ENCODE data around the gene TC2N. TPM values are rescaled to one million over a fixed set of nuclear protein-coding genes. Genes with fewer than 3 reads are reported as not detected.
"Not testable (repeated sequence)": the region's sequence is repeated elsewhere in the genome, so short reads cannot be mapped to it uniquely, and the experiment has no call there.

TC2N gene
- total RNA-seq, 1 donor from 2014 or later = not detected

DNA sequence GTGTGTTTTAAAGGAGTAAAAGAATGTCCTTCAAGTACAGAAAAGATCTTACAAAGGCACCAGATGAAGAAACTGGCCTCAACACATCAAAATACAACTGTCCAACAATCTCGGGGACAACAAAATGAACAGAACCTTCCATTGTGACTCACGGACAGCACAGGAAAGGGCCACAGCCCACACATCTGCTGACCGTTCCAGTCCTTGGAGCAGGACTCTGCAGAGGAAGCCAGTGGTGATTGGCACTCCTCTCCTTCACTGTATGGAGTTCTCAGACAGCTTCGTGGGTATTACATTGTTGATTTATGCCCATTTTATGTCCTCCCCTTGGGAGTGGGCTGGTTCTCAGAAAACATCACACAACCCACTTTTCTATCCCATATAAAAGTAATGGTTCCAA lies 32.5 kb upstream of the TC2N start:
- Mint-ChIP-seq H3K36me3 (ENCODE audit: low read depth) (no peaks in the 10 kb centered on the region), H3K27ac (ENCODE audit: unreplicated experiment) (peak overlapping the region; percentile 50), H3K4me1 (peaks cover 13% of the 10 kb centered on the region), H3K27me3 (ENCODE audit: low read depth) (peaks cover 9% of the 10 kb centered on the region), H3K4me3 (no peak overlapping the region), H3K9me3 (no peaks in the 10 kb centered on the region)
- TF ChIP-seq, protein P1, sequence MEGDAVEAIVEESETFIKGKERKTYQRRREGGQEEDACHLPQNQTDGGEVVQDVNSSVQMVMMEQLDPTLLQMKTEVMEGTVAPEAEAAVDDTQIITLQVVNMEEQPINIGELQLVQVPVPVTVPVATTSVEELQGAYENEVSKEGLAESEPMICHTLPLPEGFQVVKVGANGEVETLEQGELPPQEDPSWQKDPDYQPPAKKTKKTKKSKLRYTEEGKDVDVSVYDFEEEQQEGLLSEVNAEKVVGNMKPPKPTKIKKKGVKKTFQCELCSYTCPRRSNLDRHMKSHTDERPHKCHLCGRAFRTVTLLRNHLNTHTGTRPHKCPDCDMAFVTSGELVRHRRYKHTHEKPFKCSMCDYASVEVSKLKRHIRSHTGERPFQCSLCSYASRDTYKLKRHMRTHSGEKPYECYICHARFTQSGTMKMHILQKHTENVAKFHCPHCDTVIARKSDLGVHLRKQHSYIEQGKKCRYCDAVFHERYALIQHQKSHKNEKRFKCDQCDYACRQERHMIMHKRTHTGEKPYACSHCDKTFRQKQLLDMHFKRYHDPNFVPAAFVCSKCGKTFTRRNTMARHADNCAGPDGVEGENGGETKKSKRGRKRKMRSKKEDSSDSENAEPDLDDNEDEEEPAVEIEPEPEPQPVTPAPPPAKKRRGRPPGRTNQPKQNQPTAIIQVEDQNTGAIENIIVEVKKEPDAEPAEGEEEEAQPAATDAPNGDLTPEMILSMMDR (conservative IDR thresholded peaks at IDR 0.05) = no peak
- DNase-seq (ENCODE audit: low read depth, low spot score) = no peak

- TF ChIP-seq, protein P1 (conservative IDR thresholded peaks at IDR 0.05) = no peak
- Mint-ChIP-seq H3K36me3 (ENCODE audit: low read depth) (no peaks in the 10 kb centered on the region), H3K9me3 (no peaks in the 10 kb centered on the region), H3K27me3 (ENCODE audit: low read depth) (peaks cover 9% of the 10 kb centered on the region), H3K4me1 (peaks cover 13% of the 10 kb centered on the region), H3K27ac (ENCODE audit: unreplicated experiment) (no peak overlapping the region), H3K4me3 (no peak overlapping the region)
- no peak for DNase-seq (ENCODE audit: low read depth, low spot score)
These were observed 31.9 kb upstream of the TC2N start for GRCh38 chr14:91899213-91899612.

DNA sequence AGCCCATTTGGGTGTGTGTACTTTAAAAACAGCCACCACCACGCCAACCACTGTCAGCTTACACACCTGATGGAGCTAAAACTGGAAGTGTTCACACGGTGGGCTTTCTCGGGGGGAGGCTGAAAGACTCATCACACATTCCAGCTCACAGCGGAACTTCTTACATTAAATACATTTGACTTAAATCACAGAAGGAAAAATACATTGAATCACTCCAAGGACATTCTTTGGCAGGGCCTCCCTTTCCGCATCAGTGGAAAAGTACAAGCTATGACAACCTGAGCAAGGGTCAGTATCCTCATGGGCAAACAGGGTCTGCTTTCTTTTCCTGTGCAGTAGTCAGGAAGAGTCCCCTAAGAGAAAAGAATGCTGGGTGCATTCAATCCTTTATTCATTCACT lies 31.0 kb upstream of the TC2N start:
- Mint-ChIP-seq H3K4me1 (peaks cover 13% of the 10 kb centered on the region), H3K4me3 (no peak overlapping the region), H3K36me3 (ENCODE audit: low read depth) (no peaks in the 10 kb centered on the region), H3K27me3 (ENCODE audit: low read depth) (peaks cover 9% of the 10 kb centered on the region), H3K9me3 (no peaks in the 10 kb centered on the region), H3K27ac (ENCODE audit: unreplicated experiment) (no peak overlapping the region)
- TF ChIP-seq, protein P1 (conservative IDR thresholded peaks at IDR 0.05) = no peak
- DNase-seq (ENCODE audit: low read depth, low spot score) = no peak

DNA sequence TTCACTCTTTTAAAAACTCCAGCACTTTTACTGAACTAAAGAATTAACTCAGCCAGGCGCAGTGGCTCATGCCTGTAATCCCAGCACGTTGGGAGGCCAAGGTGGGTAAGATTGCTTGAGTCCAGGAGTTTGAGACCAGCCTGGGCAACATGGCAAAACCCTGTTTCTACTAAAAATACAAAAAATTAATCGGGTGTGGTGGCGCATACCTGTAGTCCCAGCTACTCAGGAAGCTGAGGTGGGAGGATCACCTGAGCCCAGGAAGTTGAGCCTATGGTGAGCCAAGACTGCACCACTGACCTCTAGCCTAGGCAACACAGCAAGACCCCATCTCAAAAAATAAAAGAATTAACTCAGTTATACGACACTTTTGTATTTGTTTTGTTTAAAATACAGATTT lies 30.4 kb upstream of the TC2N start:
- not testable (repeated sequence) for H3K27me3 Mint-ChIP-seq (ENCODE audit: low read depth); DNase-seq (ENCODE audit: low read depth, low spot score); H3K4me3 Mint-ChIP-seq; H3K27ac Mint-ChIP-seq (ENCODE audit: unreplicated experiment); H3K36me3 Mint-ChIP-seq (ENCODE audit: low read depth); H3K9me3 Mint-ChIP-seq
- peaks cover 13% of the 10 kb centered on the region for H3K4me1 Mint-ChIP-seq

DNA sequence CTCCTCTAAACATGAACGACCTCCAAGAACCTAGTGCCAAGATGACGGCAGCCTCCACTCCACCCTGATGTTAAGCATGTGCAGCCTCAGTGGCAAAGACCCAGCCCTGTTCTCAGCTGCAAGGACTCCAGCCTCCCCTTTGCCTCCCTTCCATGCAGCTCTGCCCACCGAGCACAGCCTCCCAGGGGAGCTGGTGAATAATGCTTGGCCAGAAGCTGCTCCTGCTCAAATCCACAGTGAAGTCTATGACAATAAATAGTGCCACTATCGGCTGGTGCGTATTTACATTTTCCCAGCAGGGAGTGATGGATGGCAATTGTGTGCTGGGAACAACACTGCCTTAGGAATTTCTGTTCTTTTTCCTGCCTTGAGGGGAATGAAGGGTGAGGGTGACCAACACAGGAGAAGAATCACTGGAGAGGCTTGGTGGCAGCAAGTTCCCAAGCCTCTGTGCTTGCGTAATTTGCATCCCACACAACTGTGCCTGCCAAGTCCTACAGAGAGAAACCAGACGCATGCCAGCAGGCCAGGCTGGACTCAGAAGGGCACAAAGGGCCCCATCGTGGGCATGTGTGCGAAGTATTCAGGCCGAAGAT lies 29.9 kb upstream of the TC2N start:
- Mint-ChIP-seq H3K27me3 (ENCODE audit: low read depth) (peaks cover 9% of the 10 kb centered on the region), H3K4me1 (peaks cover 13% of the 10 kb centered on the region), H3K4me3 (no peak overlapping the region), H3K27ac (ENCODE audit: unreplicated experiment) (peak overlapping the region; percentile 28), H3K9me3 (no peaks in the 10 kb centered on the region), H3K36me3 (ENCODE audit: low read depth) (no peaks in the 10 kb centered on the region)
- TF ChIP-seq, protein P1 (conservative IDR thresholded peaks at IDR 0.05) = no peak
- no peak for DNase-seq (ENCODE audit: low read depth, low spot score)

DNA sequence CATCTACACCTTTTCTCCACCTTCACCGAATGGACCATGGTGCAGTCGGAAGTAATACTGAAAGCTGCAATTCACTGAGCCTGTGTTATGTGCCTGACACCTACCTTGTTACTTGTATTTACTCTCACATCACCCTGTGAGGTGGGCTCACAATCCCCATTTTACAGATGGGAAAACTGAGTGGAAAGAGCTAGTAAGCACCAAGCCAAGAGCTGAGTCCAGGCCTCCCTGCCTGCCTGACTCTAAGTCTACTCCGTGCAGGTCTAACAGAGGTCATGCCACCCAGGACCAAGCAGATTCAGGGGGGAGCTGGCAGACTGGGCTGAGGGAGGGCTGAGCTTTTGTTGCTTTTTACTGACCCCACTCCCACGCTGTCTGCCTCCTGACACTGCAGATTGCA lies 29.1 kb upstream of the TC2N start:
- no peak for DNase-seq (ENCODE audit: low read depth, low spot score)
- H3K9me3 Mint-ChIP-seq = no peaks in the 10 kb centered on the region
- peaks cover 9% of the 10 kb centered on the region for H3K27me3 Mint-ChIP-seq (ENCODE audit: low read depth)
- H3K4me1 Mint-ChIP-seq = peaks cover 13% of the 10 kb centered on the region
- TF ChIP-seq, protein P1 (conservative IDR thresholded peaks at IDR 0.05) = no peak
- no peaks in the 10 kb centered on the region for H3K36me3 Mint-ChIP-seq (ENCODE audit: low read depth)
- no peak overlapping the region for H3K4me3 Mint-ChIP-seq
- no peak overlapping the region for H3K27ac Mint-ChIP-seq (ENCODE audit: unreplicated experiment)
